Mononuclear cell (primary cell): ENCODE data around the gene TTYH1. TPM values are rescaled to one million over a fixed set of nuclear protein-coding genes. Genes with fewer than 3 reads are reported as not detected.

ENCODE experiments used
- H3K27me3 ChIP-seq: 2 replicates; pipeline ENCODE4 v1.6.0; 2011; ENCODE audit warnings: low read length, control low read depth; ENCODE audit not compliant: insufficient read depth
- H3K4me1 ChIP-seq: 2 replicates; pipeline ENCODE4 v1.5.1; 2011; ENCODE audit warnings: mild to moderate bottlenecking, low read length, control low read depth; ENCODE audit not compliant: insufficient read depth
- H3K4me3 ChIP-seq: 2 replicates; pipeline ENCODE4 v1.5.1; 2011; ENCODE audit warnings: mild to moderate bottlenecking, low read length, moderate library complexity
- H3K9me3 ChIP-seq: 2 replicates; pipeline ENCODE4 v1.5.1; 2011; ENCODE audit warnings: low read depth, mild to moderate bottlenecking, control low read depth, low read length
- total RNA-seq: library from RNA; depleted of rRNA; stranded (reverse); fragments of >200 nt; gene quantifications from one replicate; pipeline ENCODE4 v1.2.3, GENCODE V29; 2012

TTYH1 gene
- total RNA-seq, 1 donor: 0.31 TPM

DNA sequence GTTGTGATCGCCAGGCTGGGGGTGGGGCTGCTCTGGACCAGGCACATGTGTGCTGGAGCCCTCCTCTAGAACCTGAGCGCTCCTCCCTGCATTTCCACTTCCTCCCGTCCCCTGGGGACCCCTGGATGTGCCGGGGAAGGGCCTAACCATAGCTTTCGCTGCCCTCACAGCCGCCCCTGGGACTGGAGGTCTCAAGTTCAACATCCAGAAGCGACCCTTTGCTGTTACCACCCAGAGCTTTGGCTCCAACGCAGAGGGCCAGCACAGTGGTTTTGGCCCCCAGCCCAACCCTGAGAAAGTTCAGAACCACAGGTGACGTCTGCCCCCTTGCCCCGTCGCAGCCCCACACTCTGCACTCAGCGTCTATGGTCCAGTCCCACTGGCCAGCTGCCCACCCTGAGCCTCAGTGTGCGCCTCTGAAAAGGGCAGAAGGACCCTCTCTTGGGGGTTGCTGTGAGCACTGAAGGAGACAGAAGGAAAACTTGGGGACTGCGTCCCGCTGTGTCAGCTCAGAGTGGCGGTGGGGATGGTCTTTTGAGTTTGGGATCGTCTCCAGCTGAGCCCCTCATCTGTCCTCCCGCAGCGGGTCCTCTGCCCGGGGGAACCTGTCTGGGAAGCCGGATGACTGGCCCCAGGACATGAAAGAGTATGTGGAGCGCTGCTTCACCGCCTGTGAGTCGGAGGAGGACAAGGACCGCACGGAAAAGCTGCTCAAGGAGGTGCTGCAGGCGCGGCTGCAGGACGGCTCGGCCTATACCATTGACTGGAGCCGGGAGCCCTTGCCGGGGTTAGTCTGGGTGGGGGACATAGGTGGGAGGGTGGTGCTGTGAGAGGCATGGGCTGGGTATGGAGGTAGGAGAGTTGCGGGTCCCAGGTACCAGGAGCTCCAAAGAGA lies 39.8 kb downstream of the TTYH1 start:
- H3K27me3 ChIP-seq: no peaks in the 10 kb centered on the region
- H3K4me1 ChIP-seq: peaks cover 20% of the 10 kb centered on the region
- no peak overlapping the region for H3K4me3 ChIP-seq

DNA sequence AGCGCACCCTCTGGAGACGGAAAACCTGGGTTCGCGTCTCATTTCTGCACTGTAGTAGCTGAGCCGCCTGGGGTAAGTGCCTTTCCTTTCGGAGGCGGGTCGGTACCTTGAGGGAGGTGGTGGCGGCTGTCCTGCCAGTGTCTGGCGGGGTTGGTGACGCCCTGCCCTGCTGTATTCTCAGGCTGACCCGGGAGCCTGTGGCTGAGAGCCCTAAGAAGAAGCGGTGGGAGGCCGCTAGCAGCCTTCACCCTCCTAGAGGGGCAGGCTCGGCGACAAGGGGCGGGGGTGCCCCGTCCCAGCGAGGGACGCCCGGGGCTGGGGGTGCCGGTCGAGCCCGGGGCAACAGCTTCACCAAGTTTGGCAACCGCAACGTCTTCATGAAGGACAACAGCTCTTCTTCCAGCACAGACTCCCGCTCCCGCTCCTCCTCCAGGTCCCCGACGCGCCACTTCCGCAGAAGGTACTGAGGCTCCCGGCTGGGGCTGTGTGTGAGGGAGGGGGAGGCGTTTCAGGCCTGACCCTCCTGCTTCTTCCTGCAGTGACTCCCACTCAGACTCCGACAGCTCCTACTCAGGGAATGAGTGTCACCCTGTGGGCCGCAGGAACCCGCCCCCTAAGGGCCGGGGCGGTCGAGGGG lies 40.6 kb downstream of the TTYH1 start:
- Histone ChIP-seq H3K4me1 (peaks cover 11% of the 10 kb centered on the region), H3K4me3 (no peak overlapping the region), H3K27me3 (no peaks in the 10 kb centered on the region), H3K9me3 (no peaks in the 10 kb centered on the region)

More for the DNA sequence above, 39.8 kb downstream of the TTYH1 start:
- H3K9me3 ChIP-seq: no peaks in the 10 kb centered on the region

DNA sequence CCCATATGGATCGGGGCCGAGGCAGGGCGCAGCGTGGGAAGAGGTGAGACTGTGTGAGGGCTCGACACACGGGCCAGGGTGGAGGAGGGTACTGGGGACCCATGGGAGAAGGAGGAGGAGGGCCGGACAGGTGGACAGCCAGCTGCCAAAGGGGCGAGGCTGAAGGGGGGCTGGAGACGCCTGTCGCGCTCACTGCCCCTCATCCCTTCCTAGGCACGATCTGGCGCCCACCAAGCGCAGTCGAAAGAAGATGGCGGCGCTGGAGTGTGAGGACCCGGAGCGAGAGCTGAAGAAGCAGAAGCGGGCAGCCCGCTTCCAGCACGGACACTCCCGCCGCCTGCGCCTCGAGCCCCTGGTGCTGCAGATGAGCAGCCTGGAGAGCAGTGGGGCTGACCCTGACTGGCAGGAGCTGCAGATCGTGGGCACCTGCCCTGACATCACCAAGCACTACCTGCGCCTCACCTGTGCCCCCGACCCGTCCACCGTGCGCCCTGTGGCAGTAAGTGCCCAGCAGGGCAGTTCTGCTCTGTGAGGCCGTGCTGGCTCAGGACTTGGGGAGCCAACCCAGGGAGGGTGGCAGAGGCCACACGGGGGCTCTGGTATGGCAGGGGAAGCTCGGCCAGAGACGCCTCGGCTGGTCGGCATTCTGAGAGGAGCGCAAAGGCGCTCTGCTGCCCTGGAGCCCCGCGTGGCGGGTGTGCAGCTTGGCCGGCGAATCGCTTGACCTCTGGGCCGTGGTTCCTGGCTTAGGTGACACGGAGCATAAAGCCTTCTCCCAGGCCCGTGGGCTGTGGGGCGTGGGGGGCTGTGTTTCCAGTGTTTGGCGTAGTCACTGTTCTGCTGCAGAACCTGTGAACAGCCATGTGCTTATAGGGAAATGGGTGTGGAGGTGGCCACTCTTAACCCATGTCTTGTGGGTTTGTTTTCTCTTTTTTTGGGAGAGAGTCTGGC lies 41.4 kb downstream of the TTYH1 start:
- Histone ChIP-seq H3K9me3 (no peaks in the 10 kb centered on the region), H3K27me3 (no peaks in the 10 kb centered on the region), H3K4me3 (no peak overlapping the region), H3K4me1 (peaks cover 4% of the 10 kb centered on the region)

DNA sequence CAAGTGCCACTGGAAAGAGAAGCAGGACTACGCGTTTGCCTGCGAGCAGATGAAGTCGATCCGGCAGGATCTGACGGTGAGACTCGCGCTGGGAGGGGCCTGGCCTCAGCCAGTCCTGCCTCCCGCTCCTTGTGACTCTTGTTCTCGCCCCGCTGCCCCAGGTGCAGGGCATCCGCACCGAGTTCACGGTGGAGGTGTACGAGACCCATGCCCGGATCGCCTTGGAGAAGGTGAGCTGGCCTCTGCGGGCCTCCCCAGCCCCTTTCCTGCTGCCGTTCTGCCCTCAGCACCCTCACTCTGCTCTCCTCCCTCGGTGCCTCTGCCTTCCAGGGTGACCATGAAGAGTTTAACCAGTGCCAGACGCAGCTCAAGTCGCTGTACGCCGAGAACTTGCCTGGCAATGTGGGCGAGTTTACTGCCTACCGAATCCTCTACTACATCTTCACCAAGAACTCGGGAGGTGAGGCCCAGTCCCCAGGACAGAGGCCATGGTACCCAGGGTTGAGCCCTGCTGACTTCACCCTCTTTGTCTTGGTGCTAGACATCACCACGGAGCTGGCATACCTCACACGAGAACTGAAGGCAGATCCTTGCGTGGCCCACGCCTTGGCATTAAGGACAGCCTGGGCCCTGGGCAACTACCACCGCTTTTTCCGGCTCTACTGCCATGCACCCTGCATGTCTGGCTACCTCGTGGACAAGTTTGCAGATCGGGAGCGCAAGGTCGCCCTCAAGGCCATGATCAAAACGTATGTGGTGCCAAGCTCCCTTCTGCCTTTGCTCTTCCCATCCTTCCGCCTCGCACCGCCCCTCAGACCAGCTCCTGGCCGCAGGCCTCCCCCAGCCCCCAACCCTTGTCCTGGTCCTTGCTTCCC lies 42.7 kb downstream of the TTYH1 start:
- no peaks in the 10 kb centered on the region for H3K27me3 ChIP-seq
- no peak overlapping the region for H3K4me3 ChIP-seq

DNA sequence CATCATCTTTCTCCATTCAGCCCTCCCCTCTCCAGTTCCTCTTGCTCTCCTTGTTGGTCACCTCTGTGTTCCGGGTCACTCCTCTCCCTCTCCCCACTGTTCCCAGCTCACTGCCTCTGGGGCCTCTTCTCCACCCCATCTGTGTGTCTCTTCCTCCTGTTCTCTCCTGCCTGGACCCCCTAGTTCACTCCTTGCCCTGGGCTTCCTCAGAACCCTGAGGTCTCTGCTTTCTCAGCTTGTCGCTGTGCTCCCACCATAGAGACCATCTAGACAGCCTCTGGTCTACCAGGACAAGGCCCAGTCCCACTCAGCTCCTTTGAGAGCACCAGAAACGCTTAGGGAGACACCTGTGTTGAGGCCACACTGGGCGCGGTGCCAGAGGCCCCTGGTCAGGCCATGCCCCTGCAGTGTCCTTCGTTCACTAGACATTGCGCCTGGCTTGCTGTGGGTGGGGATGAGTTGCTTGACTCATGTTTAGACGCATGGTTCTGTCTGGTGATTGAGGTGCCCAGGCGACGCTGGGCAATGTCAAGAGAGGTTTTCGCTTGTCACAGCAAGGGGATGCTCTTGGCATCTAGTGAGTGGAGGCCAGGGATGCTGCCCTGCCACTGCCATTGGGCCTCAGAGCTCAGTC lies 43.5 kb downstream of the TTYH1 start:
- no peaks in the 10 kb centered on the region for H3K9me3 ChIP-seq
- peaks cover 21% of the 10 kb centered on the region for H3K4me1 ChIP-seq
- no peaks in the 10 kb centered on the region for H3K27me3 ChIP-seq
- no peak overlapping the region for H3K4me3 ChIP-seq

More for the DNA sequence above, 42.7 kb downstream of the TTYH1 start:
- no peaks in the 10 kb centered on the region for H3K9me3 ChIP-seq
- H3K4me1 ChIP-seq: peaks cover 13% of the 10 kb centered on the region

DNA sequence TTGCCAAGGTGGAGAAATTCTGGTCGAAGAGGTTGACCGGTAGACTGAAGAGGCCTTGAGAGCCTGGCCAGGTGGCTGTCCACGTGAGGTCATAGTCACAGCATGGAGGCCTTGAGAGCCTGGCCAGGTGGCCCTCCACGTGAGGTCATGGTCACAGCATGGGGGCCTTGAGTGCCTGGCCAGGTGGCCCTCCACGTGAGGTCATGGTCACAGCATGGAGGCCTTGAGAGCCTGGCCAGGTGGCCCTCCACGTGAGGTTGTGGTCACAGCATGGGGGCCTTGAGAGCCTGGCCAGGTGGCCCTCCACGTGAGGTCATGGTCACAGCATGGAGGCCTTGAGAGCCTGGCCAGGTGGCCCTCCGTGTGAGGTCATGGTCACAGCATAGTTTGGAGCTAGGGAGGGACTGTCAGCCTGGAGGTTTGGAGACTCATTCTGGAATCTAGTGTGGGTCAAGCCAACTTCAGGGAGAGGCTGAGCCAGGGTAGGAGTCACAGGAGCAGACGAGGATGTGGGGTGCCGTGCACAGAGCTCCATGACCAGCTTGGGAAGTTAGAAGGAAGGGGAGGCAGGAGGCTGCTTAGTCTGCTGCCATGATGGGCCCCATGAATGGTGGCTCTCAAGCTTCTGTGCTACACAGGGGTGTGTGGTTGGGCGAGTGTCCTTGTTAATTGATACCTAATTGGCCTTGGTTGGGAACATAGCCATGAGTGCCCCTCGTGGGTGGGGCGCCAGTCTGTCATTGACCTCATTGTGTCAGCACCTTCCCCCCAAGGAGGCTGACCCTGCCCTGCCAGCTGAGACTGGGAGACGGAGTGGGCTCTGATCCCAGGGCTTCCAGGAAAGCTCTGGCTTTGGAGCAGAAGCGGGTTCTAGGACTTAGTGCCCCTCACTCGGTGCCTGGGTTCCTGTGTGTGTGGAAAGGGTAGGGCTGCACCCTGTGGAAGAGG lies 44.3 kb downstream of the TTYH1 start:
- Histone ChIP-seq H3K9me3 (no peaks in the 10 kb centered on the region), H3K4me1 (peaks cover 29% of the 10 kb centered on the region), H3K4me3 (no peak overlapping the region)

DNA sequence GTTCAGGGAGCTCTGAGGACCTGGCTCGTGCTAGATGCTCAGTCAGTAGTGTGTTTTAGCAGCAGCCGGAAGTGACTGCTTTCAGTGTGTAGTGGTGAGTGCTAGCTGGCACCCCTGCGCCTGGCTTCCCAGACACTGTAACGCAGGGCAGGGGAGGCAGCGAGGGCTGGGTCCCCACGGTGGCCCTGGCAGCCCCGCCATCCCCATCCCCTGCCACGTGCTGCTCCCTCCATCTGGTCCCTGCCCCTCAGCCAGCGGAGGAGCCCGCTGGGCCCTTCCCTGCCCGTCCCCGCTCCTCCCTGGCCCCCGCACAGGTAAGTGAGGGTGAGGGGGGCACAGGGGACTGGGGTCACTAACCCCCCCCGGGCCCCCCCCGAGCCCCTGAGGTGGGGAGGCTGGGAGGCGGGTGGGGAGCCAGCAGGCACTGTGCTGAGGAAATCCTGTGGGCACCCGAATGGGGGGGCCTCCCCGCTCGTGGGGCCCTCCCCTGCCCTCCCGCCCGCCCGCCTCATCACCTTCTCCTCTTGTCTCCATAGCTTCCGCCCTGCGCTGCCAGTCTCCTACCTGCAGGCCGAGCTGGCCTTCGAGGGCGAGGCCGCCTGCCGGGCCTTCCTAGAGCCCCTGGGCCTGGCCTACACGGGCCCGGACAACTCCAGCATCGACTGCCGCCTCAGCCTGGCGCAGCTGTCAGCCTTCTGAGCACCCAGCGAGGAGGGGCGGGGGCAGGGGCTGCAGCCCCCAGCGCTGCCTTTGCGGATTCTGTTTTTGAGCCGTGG lies 45.2 kb downstream of the TTYH1 start:
- Histone ChIP-seq H3K9me3 (no peaks in the 10 kb centered on the region), H3K4me3 (no peak overlapping the region), H3K27me3 (no peaks in the 10 kb centered on the region), H3K4me1 (peaks cover 33% of the 10 kb centered on the region)

More for the DNA sequence above, 44.3 kb downstream of the TTYH1 start:
- H3K27me3 ChIP-seq: no peaks in the 10 kb centered on the region

DNA sequence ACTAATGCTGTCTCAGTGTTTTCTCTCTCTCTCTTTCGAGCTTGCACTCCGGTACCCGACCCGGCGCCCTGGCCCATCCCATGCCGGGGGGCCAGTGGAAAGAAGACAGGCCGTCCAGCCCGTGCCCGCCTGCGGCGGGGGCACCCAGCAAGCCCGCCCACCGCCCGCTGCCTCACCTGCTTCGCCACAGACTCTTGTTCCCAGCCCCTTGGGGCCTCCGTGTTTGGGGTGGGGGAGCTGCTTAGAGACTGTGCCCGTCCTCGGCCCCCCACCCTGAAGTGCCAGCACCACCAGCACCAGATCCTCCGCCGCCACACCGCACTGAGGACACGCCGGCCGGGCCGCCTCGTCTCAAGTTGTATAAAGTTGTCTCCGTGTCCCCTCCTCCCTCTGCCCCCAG lies 45.9 kb downstream of the TTYH1 start:
- H3K4me1 ChIP-seq: peaks cover 33% of the 10 kb centered on the region

DNA sequence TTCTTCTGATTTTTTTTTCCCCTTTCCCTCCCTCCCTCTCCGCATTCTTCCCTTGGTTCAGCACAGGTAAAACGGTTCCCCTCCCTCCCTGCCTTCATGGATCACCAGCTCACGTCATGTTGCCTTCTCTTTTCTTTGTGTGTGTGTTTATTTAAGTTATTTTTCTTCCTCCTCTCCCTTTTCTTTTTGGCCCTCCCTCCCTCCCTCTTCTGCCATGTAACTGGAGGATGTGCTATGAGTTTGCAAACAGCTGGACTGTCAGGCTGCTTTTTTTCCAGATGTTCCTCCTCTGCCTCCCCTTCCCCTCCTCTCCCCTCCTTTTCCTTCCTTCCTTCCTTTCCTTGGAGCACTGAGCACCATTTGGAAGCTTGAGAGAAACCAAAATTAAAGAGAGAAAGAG lies 46.3 kb downstream of the TTYH1 start:
- H3K4me1 ChIP-seq: peaks cover 33% of the 10 kb centered on the region
- H3K4me3 ChIP-seq: no peak overlapping the region
- H3K9me3 ChIP-seq: no peaks in the 10 kb centered on the region
- H3K27me3 ChIP-seq: no peaks in the 10 kb centered on the region

More for the DNA sequence above, 45.9 kb downstream of the TTYH1 start:
- Histone ChIP-seq H3K27me3 (no peaks in the 10 kb centered on the region), H3K9me3 (no peaks in the 10 kb centered on the region), H3K4me3 (no peak overlapping the region)

DNA sequence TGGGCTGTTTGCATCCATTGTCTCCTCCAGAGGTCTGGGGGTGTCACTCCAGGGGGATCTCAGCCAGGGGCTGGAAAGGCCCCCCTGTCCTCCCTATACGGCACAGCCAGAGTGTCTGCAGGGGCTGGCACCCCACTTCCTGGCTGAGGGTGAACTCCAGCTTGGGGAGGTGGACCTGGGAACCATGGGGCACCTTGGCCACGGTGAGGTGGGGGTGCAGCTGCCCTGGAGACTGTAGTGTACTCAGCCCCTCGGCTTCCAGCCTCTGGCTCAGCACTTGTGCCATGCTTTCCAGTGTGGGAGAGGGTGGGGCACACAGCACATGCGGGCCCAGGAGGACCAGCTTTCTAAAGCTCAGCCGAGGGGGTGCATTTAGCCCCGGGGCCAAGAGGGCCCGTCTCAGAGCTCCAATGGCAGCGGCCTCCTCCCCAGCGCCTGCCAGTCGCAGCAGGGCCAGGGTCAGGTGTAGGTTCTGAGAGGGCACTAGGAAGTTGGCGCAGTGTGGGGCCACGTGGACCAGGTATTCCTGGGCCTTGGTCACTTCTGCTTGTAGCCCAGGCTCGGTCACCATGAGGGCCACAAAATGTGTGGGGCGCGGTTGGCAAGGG lies 46.9 kb downstream of the TTYH1 start:
- Histone ChIP-seq H3K4me3 (no peak overlapping the region), H3K9me3 (no peaks in the 10 kb centered on the region), H3K27me3 (no peaks in the 10 kb centered on the region), H3K4me1 (peaks cover 33% of the 10 kb centered on the region)

DNA sequence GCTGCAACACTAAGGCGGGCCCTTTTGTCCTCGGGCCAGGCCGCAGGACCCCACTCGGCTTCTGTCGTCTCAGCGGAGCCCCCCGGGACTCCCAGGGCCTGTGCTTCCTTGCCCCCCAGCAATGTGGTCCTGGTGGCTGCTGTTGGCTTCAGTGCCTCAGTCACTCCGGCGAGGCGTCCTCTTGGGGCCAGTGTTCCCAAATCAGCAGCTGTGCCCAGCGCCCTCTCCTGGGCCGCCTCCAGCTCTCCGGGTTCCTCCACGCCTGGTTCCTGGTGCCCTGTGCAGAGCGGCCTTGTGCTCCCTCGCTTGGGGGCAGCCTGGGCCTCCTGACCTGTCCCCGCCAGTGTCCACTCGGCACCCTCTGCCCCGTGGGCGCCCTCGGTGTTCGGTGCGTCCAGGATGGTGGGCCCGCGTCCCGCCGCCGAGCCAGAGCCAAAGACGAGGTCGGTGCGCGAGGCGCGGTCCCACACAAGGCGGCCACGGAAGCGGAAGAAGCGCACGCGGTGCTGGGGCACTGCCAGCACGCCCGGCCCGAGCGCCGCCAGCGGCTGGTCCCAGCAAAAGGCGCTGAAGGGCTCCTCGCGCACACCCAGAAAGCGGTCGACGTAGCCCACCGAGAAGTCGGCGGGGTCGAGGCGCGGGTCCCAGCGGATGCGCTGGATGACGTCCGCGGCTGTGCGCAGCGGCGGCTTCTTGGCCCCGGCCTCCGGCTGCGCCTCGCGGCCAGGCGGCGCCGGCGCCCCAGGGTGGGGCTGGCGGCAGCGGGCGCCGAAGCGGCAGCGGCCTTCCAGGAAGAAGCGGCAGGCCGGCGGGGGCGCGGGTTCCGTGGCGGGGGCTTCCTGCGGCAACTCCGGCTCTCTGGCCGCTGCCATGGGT lies 47.6 kb downstream of the TTYH1 start:
- Histone ChIP-seq H3K9me3 (no peaks in the 10 kb centered on the region), H3K4me1 (peaks cover 33% of the 10 kb centered on the region), H3K4me3 (peak overlapping the region; percentile 61), H3K27me3 (peaks cover 2% of the 10 kb centered on the region)
